GM18498 (cell line): ENCODE results near the gene PIP5K1B.

ENCODE experiments used
- ATAC-seq: cut with Tn5 transposase; IDR thresholded peaks from one replicate; pipeline ENCODE4 v1.9.1; 2021; ENCODE audit warnings: mild to moderate bottlenecking, moderate library complexity; ENCODE audit not compliant: unreplicated experiment

Gene PIP5K1B

GRCh38 chr9:68706363-68707201 lies 1.5 kb downstream of the PIP5K1B start:
- peak; percentile 29 for ATAC-seq

GRCh38 chr9:68707801-68708488 lies 2.9 kb downstream of the PIP5K1B start:
- no peak for ATAC-seq

GRCh38 chr9:68708513-68708912 lies 3.5 kb downstream of the PIP5K1B start:
- no peak for ATAC-seq

- ATAC-seq, result no peak
Measured at GRCh38 chr9:68709291-68710110, 4.5 kb downstream of the PIP5K1B start.

GRCh38 chr9:68710111-68710471 lies 5.1 kb downstream of the PIP5K1B start:
- ATAC-seq, result no peak

GRCh38 chr9:68711281-68711680 lies 6.2 kb downstream of the PIP5K1B start:
- ATAC-seq, result no peak

- ATAC-seq, result no peak
Measured at GRCh38 chr9:68711932-68712331, 6.9 kb downstream of the PIP5K1B start.

- no peak for ATAC-seq
Measured at GRCh38 chr9:68714416-68715180, 9.6 kb downstream of the PIP5K1B start.

GRCh38 chr9:68715181-68715456 lies 10.1 kb downstream of the PIP5K1B start:
- ATAC-seq, result no peak

- ATAC-seq, result no peak
Measured at GRCh38 chr9:68717552-68718443, 12.8 kb downstream of the PIP5K1B start.

GRCh38 chr9:68719847-68720246 lies 14.8 kb downstream of the PIP5K1B start:
- ATAC-seq, result no peak

- ATAC-seq, result no peak
Measured at GRCh38 chr9:68720656-68721313, 15.7 kb downstream of the PIP5K1B start.

- no peak for ATAC-seq
Measured at GRCh38 chr9:68721666-68722330, 16.8 kb downstream of the PIP5K1B start.

GRCh38 chr9:68725070-68725469 lies 20.0 kb downstream of the PIP5K1B start:
- no peak for ATAC-seq

GRCh38 chr9:68726489-68726888 lies 21.4 kb downstream of the PIP5K1B start:
- no peak for ATAC-seq

- no peak for ATAC-seq
Measured at GRCh38 chr9:68727636-68728035, 22.6 kb downstream of the PIP5K1B start.

GRCh38 chr9:68728731-68729130 lies 23.7 kb downstream of the PIP5K1B start:
- ATAC-seq, result peak; percentile 70

GRCh38 chr9:68730570-68731235 lies 25.7 kb downstream of the PIP5K1B start:
- ATAC-seq, result no peak
